NB4 (cell line): ENCODE data around the gene CD4.

Experiments used
- CTCF ChIP-seq: IDR thresholded peaks from one replicate; pipeline ENCODE4 v1.5.1; 2012; ENCODE audit warnings: low read depth, low read length
- MAX ChIP-seq: IDR thresholded peaks from 2 replicates; pipeline ENCODE4 v1.6.1; 2011; ENCODE audit warnings: low read depth, low read length
- POLR2A ChIP-seq: IDR thresholded peaks from 2 replicates; pipeline ENCODE4 v1.6.1; 2011; ENCODE audit warnings: mild to moderate bottlenecking; ENCODE audit not compliant: insufficient read length; ENCODE audit errors: extremely low read depth

GRCh38 chr12:6838854-6839253, 49.5 kb downstream of the CD4 start:
- TF ChIP-seq CTCF (no peak), POLR2A (no peak), MAX (no peak)
